Right ventricle myocardium superior (tissue), 1 donor: ENCODE measurements around the gene MAML2. TPM values are rescaled to one million over a fixed set of nuclear protein-coding genes. Genes with fewer than 3 reads are reported as not detected.

Source experiments
- ATAC-seq: fragments of 200-7000 bp; cut with Tn5 transposase; one replicate; pipeline ENCODE4 v1.9.1; 2020; ENCODE audit warnings: mild to moderate bottlenecking; ENCODE audit not compliant: poor library complexity
- DNase-seq: peaks from one replicate; pipeline ENCODE4 v3.0.0-alpha.2; 2020
- intact Hi-C: fragments of 100-400 bp; cut with DNase I; formaldehyde crosslinking; loops from one replicate; pipeline ENCODE4 v1.11.2; 2022
- total RNA-seq: library from RNA; stranded (reverse); fragmentation: NEBNext Ultra II Directional; extraction: Animal tissue kit (Norgen Biotek cat#: 25700); gene quantifications from one replicate; pipeline ENCODE4 v1.2.1, GENCODE V29; 2021
- donor health status: DM: no; HTN: yes; CAD: no; lungs with severe emphysema.

Gene MAML2
- total RNA-seq, 1 donor from 2014 or later: 4.5 TPM

GRCh38 chr11:96006037-96006436 lies 337.0 kb downstream of the MAML2 start:
- intact Hi-C loops: no loop called here
- ATAC-seq (no peak), DNase-seq (no peak)

- ATAC-seq (no peak), DNase-seq (no peak)
- intact Hi-C loops: no loop called here
Measured at GRCh38 chr11:96004862-96005261, 338.1 kb downstream of the MAML2 start.

GRCh38 chr11:96002754-96003290 lies 340.2 kb downstream of the MAML2 start:
- ATAC-seq: no peak

GRCh38 chr11:96002339-96002738 lies 340.7 kb downstream of the MAML2 start:
- DNase-seq (no peak), ATAC-seq (no peak)
- intact Hi-C loops: no loop called here

More at GRCh38 chr11:96002754-96003290, 340.2 kb downstream of the MAML2 start:
- intact Hi-C loops: no loop called here
- DNase-seq: no peak

- intact Hi-C loops: no loop called here
- peak; percentile 96 for ATAC-seq
- peak; percentile 81 for DNase-seq
Measured at GRCh38 chr11:96001037-96001436, 342.0 kb downstream of the MAML2 start.

GRCh38 chr11:95999711-96000406 lies 343.1 kb downstream of the MAML2 start:
- intact Hi-C loops: no loop called here
- peak; percentile 16 for ATAC-seq

GRCh38 chr11:95996621-95997235 lies 346.3 kb downstream of the MAML2 start:
- intact Hi-C loops: no loop called here
- DNase-seq (no peak), ATAC-seq (no peak)

More at GRCh38 chr11:95999711-96000406, 343.1 kb downstream of the MAML2 start:
- no peak for DNase-seq

- DNase-seq (no peak), ATAC-seq (no peak)
- intact Hi-C loops: no loop called here
Measured at GRCh38 chr11:95994329-95994728, 348.7 kb downstream of the MAML2 start.

GRCh38 chr11:95993438-95994298 lies 349.3 kb downstream of the MAML2 start:
- intact Hi-C loops: no loop called here
- DNase-seq (no peak), ATAC-seq (no peak)

- ATAC-seq (no peak), DNase-seq (no peak)
- intact Hi-C loops: no loop called here
Measured at GRCh38 chr11:95991545-95991944, 351.4 kb downstream of the MAML2 start.

- ATAC-seq: no peak
- intact Hi-C loops: no loop called here
- DNase-seq: no peak
Measured at GRCh38 chr11:95991101-95991500, 351.9 kb downstream of the MAML2 start.

GRCh38 chr11:95989780-95990179 lies 353.2 kb downstream of the MAML2 start:
- ATAC-seq (no peak), DNase-seq (no peak)
- intact Hi-C loops: no loop called here

- intact Hi-C loops: no loop called here
- no peak for ATAC-seq
- no peak for DNase-seq
Measured at GRCh38 chr11:95989076-95989605, 353.9 kb downstream of the MAML2 start.

GRCh38 chr11:95985174-95985808 lies 357.7 kb downstream of the MAML2 start:
- no peak for DNase-seq
- intact Hi-C loops: no loop called here
- ATAC-seq: no peak

- intact Hi-C loops: no loop called here
- ATAC-seq: no peak
Measured at GRCh38 chr11:95984072-95984471, 358.9 kb downstream of the MAML2 start.

GRCh38 chr11:95977534-95978174 lies 365.3 kb downstream of the MAML2 start:
- intact Hi-C loops: no loop called here
- DNase-seq (no peak), ATAC-seq (no peak)

More at GRCh38 chr11:95984072-95984471, 358.9 kb downstream of the MAML2 start:
- DNase-seq: no peak

- intact Hi-C loops: no loop called here
- ATAC-seq (no peak), DNase-seq (no peak)
Measured at GRCh38 chr11:95976550-95976949, 366.4 kb downstream of the MAML2 start.

GRCh38 chr11:95975343-95975742 lies 367.7 kb downstream of the MAML2 start:
- DNase-seq (no peak), ATAC-seq (no peak)
- intact Hi-C loops: no loop called here
